ENCODE data around the gene FAM222B.

- no peak for TF ChIP-seq CTCF (IDR thresholded peaks at IDR 0.05)
- no peak for TF ChIP-seq POLR2AphosphoS5 (IDR thresholded peaks at IDR 0.05)
- TF ChIP-seq EP300 (IDR thresholded peaks at IDR 0.05; ENCODE audit: low read depth): no peak
Measured at GRCh38 chr17:28874750-28875149, 32.2 kb upstream of the FAM222B start.
